ENCODE data around the gene BLMH.

BLMH gene

DNA sequence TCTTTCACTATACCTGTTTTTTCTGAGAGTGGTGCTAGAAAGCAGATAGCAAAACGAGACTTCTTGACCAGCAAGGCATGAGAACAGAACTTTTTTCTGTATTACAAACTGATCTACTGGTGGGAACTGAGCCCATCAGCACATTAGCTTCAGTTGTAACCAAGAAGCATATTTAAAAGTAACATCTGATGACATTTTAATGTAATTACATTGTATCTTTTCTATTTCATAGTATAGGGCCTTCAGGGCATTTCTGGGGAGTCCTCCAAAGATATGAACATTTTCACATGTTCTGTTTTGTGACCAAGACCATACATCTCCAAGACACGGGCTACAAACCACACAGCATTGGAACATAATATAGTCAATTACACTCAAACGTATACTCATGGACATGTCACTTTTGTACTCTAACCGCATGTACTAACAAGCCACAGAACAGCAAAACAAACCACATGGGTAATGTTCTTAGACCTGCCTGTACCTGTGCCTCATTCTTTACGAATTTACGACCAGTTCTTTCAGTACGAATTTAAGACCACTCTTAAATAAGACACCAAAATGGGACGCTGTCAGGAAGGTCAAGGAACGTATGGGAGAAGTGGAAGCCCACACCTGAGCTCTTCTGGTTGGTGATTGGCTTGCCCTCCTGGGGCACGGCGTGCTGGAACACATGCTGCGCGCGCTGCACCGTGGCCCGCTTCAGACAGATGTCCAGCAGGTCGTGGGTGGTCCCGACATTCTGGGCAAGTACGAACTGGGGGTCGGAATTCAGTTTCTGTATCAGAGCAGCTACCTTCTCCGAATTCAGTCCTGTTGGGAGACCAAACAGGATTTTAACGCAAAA, 825 bp downstream of the BLMH start:
- H3K36me3 Mint-ChIP-seq (ENCODE audit: low read depth) = peaks cover 37% of the 10 kb centered on the region
- no peaks in the 10 kb centered on the region for H3K27me3 Mint-ChIP-seq
- no peaks in the 10 kb centered on the region for H3K9me3 Mint-ChIP-seq
- peaks cover 26% of the 10 kb centered on the region for H3K4me1 Mint-ChIP-seq (ENCODE audit: low read depth)
- peak overlapping the region; percentile 95 for H3K27ac Mint-ChIP-seq
- H3K4me3 Mint-ChIP-seq = peak overlapping the region; percentile 95

DNA sequence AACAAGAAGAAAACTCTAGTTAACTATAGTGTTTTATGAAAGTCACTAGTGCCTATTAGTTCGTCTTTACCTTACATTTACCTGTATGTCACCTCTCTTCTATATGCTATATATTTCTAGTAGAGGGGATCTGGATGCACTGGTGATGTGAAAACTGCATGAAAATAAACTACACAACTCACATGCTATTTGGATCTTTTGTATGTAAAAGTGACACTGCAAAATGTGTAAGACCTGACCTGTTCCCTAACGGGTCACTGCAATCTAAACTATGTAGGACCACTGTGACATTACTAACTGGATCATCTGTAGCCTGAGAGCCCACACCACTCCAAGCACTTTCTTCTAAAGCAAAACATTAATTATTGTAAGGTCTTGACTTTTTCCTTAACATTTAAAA, 1.7 kb downstream of the BLMH start:
- Mint-ChIP-seq H3K4me1 (ENCODE audit: low read depth) (peaks cover 26% of the 10 kb centered on the region), H3K4me3 (peak overlapping the region; percentile 95), H3K27ac (no peak overlapping the region), H3K9me3 (no peaks in the 10 kb centered on the region), H3K27me3 (no peaks in the 10 kb centered on the region), H3K36me3 (ENCODE audit: low read depth) (peaks cover 45% of the 10 kb centered on the region)

DNA sequence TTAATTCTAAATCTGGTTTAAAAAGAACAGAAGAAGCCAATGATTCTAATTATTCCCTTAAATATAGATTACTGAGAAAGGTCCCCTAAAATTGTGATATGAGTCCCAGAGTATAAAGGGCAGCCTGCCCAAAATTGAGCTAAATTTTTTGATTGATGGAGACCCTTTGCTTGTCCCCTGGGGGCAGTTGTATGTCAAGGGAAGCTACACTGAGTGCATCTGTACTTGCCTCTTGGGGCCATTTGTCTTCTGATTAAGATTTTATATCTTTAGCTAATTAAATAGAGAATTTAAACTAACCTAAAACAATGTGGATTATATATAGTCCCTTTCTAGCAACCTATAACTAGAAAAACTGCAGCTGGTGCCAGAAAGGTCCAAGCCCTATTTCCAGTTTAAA, 12.6 kb downstream of the BLMH start:
- Mint-ChIP-seq H3K4me3 (no peak overlapping the region), H3K9me3 (no peaks in the 10 kb centered on the region), H3K4me1 (ENCODE audit: low read depth) (no peaks in the 10 kb centered on the region), H3K36me3 (ENCODE audit: low read depth) (peaks cover 64% of the 10 kb centered on the region), H3K27ac (no peak overlapping the region), H3K27me3 (no peaks in the 10 kb centered on the region)

DNA sequence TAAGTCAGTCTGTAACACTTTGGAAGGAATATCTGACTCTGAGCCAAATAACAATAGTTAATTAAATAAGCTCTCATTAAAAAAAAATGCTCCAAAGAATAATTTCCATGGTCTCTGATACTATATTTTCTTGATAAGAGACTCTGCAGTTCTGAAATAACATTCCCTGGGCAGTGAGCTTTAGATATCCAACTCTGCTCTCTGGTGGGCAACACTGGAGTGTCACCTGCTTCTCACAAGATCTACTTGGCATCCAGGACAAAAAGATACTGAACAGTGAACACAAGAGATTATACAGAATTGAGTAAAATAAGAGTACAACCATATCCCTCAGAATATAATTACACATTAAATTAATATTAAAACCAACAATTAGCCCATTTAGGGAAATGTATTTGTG, 13.7 kb downstream of the BLMH start:
- peaks cover 72% of the 10 kb centered on the region for H3K36me3 Mint-ChIP-seq (ENCODE audit: low read depth)

DNA sequence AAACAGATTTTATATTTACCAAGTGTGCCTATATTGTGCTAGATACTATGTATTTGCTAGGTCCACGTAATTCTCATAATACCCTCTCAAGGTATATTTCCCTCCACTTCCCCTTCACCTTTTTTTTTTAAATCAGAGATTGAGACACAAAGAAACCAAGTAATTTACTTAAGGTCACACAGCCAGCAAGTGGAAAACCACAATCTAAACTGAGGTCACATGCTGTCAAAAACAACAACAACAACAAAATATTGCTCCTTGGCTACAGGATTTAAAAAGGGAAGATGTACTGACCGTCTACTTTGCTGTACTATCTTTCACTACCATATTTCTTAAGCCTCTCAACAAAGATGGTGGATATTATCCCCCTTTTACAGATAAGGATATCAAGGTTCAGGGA, 15.8 kb downstream of the BLMH start:
- Mint-ChIP-seq H3K9me3 (no peaks in the 10 kb centered on the region), H3K27ac (no peak overlapping the region), H3K27me3 (no peaks in the 10 kb centered on the region), H3K4me1 (ENCODE audit: low read depth) (peaks cover 2% of the 10 kb centered on the region), H3K4me3 (no peak overlapping the region), H3K36me3 (ENCODE audit: low read depth) (peaks cover 83% of the 10 kb centered on the region)

More for the DNA sequence above, 13.7 kb downstream of the BLMH start:
- Mint-ChIP-seq H3K9me3 (no peaks in the 10 kb centered on the region), H3K27me3 (no peaks in the 10 kb centered on the region), H3K4me3 (no peak overlapping the region), H3K27ac (no peak overlapping the region), H3K4me1 (ENCODE audit: low read depth) (no peaks in the 10 kb centered on the region)

DNA sequence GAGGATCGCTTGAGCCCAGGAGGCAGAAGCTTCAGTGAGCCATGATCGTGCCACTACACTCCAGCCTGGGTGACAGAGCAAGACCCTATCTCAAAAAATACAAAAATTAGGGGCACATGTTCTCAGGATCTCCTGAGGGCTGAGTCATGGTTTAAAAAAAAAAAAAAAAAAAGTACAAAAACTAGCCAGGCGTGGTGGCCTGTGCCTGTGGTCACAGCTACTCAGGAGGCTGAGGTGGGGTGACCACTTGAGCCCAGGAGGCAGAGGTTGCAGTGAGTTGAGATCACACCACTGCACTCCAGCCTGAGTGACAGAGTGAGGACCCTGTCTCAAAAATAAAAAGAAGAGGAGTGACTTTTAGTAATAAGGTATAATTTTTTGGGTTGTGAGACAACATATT, 16.9 kb downstream of the BLMH start:
- Mint-ChIP-seq H3K9me3 (no peaks in the 10 kb centered on the region), H3K36me3 (ENCODE audit: low read depth) (peaks cover 83% of the 10 kb centered on the region), H3K27me3 (no peaks in the 10 kb centered on the region), H3K4me1 (ENCODE audit: low read depth) (peaks cover 4% of the 10 kb centered on the region), H3K27ac (no peak overlapping the region), H3K4me3 (no peak overlapping the region)

DNA sequence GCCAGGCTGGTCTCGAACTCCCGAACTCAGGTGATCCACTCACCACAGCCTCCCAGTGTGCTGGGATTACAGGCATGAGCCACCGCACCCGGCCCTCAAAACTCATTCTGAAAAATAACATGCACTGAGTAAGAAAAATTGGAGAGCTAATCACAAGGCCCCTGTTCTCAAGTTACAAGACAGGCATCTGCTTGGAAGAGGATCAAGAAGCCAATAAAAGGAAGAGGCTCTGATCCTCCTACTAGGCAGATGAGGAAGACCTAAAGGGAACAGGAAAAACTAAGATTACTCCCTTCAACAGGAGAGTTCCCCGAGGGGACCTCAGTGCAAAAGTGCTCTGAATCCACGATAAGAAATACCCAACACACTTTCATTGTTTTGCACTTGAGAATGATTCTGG, 18.4 kb downstream of the BLMH start:
- no peak overlapping the region for H3K27ac Mint-ChIP-seq
- H3K4me1 Mint-ChIP-seq (ENCODE audit: low read depth) = peaks cover 4% of the 10 kb centered on the region
- H3K4me3 Mint-ChIP-seq = no peak overlapping the region
- no peaks in the 10 kb centered on the region for H3K27me3 Mint-ChIP-seq
- no peaks in the 10 kb centered on the region for H3K9me3 Mint-ChIP-seq
- peaks cover 79% of the 10 kb centered on the region for H3K36me3 Mint-ChIP-seq (ENCODE audit: low read depth)

DNA sequence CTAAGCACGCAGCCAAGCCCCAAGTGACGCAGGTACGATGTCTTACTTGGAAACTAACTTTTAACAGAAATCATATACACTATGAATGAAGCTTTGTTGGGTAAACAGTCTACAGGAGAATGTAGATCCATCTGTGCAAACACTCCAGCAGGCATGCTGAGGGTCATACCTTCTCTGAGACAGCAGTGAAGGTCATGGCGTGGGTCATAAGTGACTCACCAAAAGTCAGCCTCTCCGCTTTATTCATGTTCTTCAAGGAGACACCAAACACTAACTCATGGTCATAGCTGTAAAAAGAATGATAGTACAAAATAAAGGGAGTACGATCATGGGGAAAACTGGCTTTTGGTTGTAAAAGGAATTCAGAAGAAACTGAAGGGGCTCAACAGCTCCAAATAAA, 20.6 kb downstream of the BLMH start:
- peaks cover 82% of the 10 kb centered on the region for H3K36me3 Mint-ChIP-seq (ENCODE audit: low read depth)

DNA sequence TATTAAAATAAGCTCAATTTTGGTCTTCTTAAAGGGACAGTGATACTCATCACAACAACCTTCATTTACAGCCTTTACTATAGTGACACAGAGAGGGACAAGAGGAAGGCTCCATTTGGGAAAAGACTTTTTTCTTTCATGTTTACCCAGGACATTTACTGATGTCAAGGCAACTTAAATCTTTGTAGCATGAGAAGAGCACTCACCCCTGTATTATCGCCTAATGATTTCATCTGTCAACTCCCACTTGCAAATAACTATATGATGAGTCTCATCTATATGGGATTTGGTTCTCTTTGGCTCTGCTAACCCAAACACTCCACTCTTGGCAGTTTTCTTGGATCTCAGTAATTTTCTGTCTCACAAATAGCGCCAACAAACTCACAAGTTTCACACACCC, 24.1 kb downstream of the BLMH start:
- Mint-ChIP-seq H3K27ac (no peak overlapping the region), H3K4me3 (no peak overlapping the region), H3K36me3 (ENCODE audit: low read depth) (peaks cover 85% of the 10 kb centered on the region), H3K27me3 (no peaks in the 10 kb centered on the region), H3K9me3 (no peaks in the 10 kb centered on the region), H3K4me1 (ENCODE audit: low read depth) (peaks cover 4% of the 10 kb centered on the region)

More for the DNA sequence above, 20.6 kb downstream of the BLMH start:
- no peaks in the 10 kb centered on the region for H3K9me3 Mint-ChIP-seq
- no peak overlapping the region for H3K4me3 Mint-ChIP-seq
- peaks cover 4% of the 10 kb centered on the region for H3K4me1 Mint-ChIP-seq (ENCODE audit: low read depth)
- H3K27me3 Mint-ChIP-seq = no peaks in the 10 kb centered on the region
- peak overlapping the region; percentile 54 for H3K27ac Mint-ChIP-seq

DNA sequence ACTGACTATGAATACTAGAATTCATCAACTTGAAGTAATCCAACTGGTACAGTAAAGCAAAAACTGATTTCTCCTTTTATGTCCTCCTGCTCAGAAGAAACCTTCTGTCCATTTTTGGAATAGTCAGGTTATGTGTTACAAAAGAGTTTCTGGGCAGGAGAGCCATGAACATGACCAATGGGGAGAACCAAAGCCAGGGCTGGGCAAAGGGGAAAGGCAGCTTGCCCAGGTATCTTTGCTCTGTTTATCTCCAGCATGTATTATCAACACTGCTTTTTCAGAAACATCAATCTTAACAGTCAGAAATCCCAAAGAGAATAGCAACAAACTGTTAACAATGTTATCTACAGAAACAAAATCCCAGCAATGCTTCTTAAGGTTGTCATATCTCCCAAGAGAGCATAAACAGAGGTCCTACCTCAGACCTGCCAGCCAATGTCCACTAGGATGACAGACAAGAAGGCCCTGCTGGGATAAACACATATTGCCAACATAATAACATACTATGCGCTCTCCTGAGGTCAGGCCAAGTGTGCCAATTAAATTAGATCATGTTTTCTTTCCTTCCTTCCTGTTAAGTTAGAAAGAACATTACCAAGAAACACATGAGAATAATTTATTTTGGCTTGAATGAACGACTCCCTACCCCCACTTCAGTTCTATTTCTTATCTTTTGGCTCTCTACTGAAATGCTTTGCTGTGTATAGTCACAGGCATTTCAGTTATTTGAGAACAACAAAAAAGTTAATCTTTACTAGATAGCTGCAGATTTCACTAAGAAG, 28.0 kb downstream of the BLMH start:
- Mint-ChIP-seq H3K27me3 (no peaks in the 10 kb centered on the region), H3K4me1 (ENCODE audit: low read depth) (peaks cover 2% of the 10 kb centered on the region), H3K9me3 (no peaks in the 10 kb centered on the region), H3K27ac (no peak overlapping the region), H3K36me3 (ENCODE audit: low read depth) (peaks cover 84% of the 10 kb centered on the region), H3K4me3 (no peak overlapping the region)

DNA sequence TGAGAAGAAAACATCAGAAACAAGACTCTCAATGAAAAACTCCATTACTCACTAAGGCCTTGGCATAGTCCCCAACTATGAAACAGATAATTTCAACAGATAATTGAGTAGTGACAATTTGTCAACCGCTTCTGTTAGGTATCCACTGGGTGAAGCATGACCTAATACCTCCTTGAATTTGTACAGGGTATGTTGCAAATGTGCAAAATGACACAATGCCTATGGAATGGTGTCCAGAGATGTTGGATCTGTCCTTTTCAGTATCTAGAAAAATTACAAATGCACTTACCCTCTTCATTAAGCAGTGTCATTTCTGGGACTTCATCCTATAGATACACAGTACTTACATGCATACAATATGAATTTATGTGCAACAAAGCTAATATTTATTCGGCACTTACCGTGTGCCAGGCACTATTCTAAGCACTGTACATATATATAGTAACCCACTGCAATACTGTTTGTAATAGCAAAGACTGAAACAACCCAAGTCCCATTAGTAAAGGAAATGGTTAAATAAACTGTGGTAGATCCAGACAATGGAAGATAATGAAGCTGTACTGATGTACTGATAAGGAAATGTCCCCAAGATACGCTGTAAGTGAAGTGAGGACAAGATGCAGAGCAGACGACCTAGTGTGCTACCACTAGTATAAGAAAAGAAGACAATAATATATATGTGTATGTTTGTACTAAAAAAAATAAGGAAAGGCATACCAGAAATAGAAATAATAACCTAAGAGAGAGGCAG, 34.8 kb downstream of the BLMH start:
- Mint-ChIP-seq H3K9me3 (no peaks in the 10 kb centered on the region), H3K4me3 (no peak overlapping the region), H3K36me3 (ENCODE audit: low read depth) (peaks cover 64% of the 10 kb centered on the region), H3K27ac (no peak overlapping the region), H3K4me1 (ENCODE audit: low read depth) (peaks cover 9% of the 10 kb centered on the region), H3K27me3 (no peaks in the 10 kb centered on the region)

DNA sequence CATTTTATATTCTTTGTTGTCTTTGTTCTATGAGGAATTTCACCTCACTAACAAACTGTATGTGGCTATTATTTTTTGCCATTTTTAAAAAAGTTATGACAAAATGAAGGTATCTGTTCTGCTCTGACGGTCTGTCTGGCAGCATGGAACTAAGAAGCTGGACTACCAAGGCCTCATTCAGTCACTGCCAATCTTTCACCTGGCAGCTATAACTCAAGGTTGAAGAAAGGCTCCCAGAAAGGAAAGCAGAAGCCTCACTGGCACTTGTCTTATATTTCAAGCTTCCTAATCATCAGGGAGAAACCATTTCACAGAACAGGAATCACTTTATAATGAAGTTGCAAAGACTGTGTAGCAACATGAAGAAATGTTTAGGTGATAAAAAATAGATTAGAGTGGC, 37.6 kb downstream of the BLMH start:
- no peak overlapping the region for H3K27ac Mint-ChIP-seq
- H3K4me3 Mint-ChIP-seq = no peak overlapping the region
- peaks cover 64% of the 10 kb centered on the region for H3K36me3 Mint-ChIP-seq (ENCODE audit: low read depth)
- H3K27me3 Mint-ChIP-seq = no peaks in the 10 kb centered on the region
- H3K4me1 Mint-ChIP-seq (ENCODE audit: low read depth) = peaks cover 9% of the 10 kb centered on the region
- no peaks in the 10 kb centered on the region for H3K9me3 Mint-ChIP-seq

DNA sequence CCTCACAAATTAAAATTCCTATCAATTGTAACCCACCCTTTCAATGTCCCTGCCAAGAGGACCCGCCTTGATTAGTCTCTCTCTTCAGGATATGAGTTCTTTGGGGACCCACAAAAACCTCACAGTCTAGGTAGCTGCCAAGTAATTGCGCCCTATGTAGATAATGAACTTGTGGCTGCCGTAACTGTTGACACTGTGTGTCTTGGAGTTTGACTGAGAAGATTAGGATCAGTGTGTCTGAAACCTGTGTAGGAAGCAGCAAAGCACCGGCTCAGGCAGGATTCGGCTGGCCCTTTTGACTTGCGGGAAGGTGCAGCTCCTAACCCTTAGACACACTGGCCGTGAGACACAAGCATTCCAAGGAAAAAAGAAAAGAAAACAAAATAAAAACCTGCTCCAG, 38.4 kb downstream of the BLMH start:
- Mint-ChIP-seq H3K27me3 (no peaks in the 10 kb centered on the region), H3K27ac (no peak overlapping the region), H3K4me3 (no peak overlapping the region), H3K4me1 (ENCODE audit: low read depth) (peaks cover 3% of the 10 kb centered on the region), H3K9me3 (no peaks in the 10 kb centered on the region), H3K36me3 (ENCODE audit: low read depth) (peaks cover 65% of the 10 kb centered on the region)

DNA sequence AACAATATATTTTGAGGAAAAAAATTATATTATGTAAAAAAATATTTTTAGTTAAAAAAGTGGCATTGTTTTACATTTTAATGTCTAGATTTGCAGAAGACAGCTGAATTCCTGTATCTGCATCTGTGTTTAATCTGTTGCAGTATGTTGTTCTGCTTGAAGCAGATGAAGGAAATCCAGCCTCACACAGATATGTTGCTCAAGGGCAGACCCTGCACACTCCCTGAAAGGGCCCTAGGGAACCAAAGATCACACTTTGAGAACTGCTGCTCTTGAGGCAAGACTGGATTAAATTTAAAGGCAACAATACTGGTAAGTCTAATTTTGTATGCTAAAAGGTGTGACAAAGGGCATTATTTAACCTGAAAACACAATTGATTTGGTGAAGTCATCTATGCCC, 39.8 kb downstream of the BLMH start:
- H3K4me1 Mint-ChIP-seq (ENCODE audit: low read depth) = no peaks in the 10 kb centered on the region
- H3K27me3 Mint-ChIP-seq = no peaks in the 10 kb centered on the region
- no peak overlapping the region for H3K4me3 Mint-ChIP-seq
- H3K36me3 Mint-ChIP-seq (ENCODE audit: low read depth) = peaks cover 66% of the 10 kb centered on the region
- no peak overlapping the region for H3K27ac Mint-ChIP-seq
- no peaks in the 10 kb centered on the region for H3K9me3 Mint-ChIP-seq

DNA sequence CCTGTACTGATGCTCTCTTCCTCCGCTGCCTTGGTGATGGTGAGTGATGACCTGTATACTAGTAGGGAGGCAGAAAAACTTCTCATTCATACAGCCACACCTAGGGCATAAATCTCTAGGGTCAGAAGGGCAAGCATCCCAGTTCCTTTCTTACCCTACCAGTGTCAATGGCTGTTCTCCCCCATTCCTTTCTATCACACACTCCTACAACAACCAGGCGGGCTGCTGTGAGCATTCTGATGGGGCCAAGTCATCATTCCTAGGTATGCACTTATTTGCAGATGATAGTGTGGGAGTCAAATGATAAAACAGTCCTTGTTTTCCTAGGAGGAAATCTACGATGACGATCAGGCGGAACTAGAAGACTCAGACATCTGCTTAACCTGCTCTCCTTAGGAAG, 42.3 kb downstream of the BLMH start:
- Mint-ChIP-seq H3K4me1 (ENCODE audit: low read depth) (no peaks in the 10 kb centered on the region), H3K4me3 (no peak overlapping the region), H3K27ac (no peak overlapping the region), H3K36me3 (ENCODE audit: low read depth) (peaks cover 69% of the 10 kb centered on the region), H3K27me3 (no peaks in the 10 kb centered on the region), H3K9me3 (no peaks in the 10 kb centered on the region)

Data from stimulated activated naive CD8-positive, alpha-beta T cell treated with anti-CD3 and anti-CD28 coated beads, Interleukin-15, Interleukin-2, amounts not matched to agents 100 ng/mL and 50 ng/mL, for 24 hours (primary cell).